AG04449 (cell line): Measurements from ENCODE around the gene CELSR1.

Experiments used
- CTCF ChIA-PET: fragments of 350-600 bp; formaldehyde crosslinking; extraction: SDS; loops from one replicate; lab custom pipeline; 2021; ENCODE audit warnings: antibody characterized with exemption; lab: Yijun Ruan, JAX
- POLR2A ChIA-PET: fragments of 400-600, 350-600 bp; formaldehyde crosslinking; extraction: SDS; loops from one replicate; lab custom pipeline; 2020; ENCODE audit warnings: antibody characterized with exemption, inconsistent platforms; lab: Yijun Ruan, JAX
- DNase-seq: peaks from one replicate; pipeline ENCODE4 v3.0.0-alpha.2; 2010; ENCODE audit warnings: low read depth, low spot score
- H3K4me3 ChIP-seq: 2 replicates; pipeline ENCODE4 v1.5.1; 2011; ENCODE audit warnings: low read depth, mild to moderate bottlenecking, control low read depth, low read length
- CTCF ChIP-seq: IDR thresholded peaks from one replicate; pipeline ENCODE4 v1.5.1; 2011; ENCODE audit warnings: mild to moderate bottlenecking, moderate library complexity, low read length, control low read depth, inconsistent platforms; ENCODE audit not compliant: insufficient read depth; ENCODE audit errors: missing control alignments

CELSR1 gene

GRCh38 chr22:46369716-46370583 is 167.5 kb downstream of the CELSR1 start:
- DNase-seq: no peak
- POLR2A ChIA-PET: no interaction called here
- CTCF ChIA-PET: interaction anchor here (1.5 to 8.6 kb wide), 2 partner anchors 173 to 193 kb away, joined by 3 to 284 read pairs; partner anchors contain the start of gene CELSR1
- no peak overlapping the region for H3K4me3 ChIP-seq
- no peak for TF ChIP-seq CTCF

DNA sequence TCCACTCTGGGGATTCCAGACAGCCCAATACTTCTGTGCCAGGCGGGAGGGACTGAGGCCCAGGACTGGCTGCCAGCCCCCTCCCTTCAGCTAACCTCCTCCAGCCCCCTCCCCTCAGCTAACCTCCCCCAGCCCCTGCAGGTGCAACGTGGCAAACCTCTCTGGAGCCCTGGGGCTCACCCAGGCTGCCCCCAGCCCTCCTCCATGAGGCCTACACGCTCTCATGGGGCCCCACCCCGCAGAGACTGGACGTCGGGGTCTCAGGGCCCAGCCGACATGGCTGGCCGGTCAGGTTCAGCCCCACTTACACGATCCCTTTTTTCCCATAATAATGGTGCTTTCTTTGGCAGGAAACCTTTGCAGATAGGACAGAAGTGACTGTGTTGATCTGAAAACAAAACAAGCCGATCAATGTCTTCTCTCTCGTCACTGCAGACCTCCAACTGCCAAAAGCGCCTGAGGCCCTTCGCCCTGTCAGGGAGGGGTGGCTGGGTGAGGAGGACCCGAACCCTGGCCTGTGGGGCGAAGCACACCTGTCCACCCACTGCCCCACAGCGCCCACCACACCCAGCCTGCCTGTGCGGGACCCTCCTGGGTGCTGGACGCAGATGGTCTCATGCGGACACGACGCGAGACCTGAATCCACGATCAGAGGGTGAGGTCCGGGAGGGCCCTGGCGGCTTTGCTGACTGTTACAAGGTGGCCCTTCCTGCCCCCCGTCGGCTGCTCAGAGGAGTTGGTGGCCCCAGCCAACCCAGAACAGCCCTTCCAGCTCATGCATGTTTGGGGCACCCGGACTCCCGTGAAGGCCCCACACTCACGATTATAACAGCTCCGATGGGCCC is 168.3 kb downstream of the CELSR1 start:
- ChIA-PET CTCF (interaction anchor here (1.1 to 8.6 kb wide), 9 partner anchors 9 to 194 kb away, joined by 3 to 284 read pairs (median 7); partner anchors contain the start of gene CELSR1), POLR2A (no interaction called here)
- TF ChIP-seq CTCF: no peak
- DNase-seq: no peak
- no peak overlapping the region for H3K4me3 ChIP-seq

- POLR2A ChIA-PET: no interaction called here
- CTCF ChIA-PET: interaction anchor here (0.7 to 8.6 kb wide), 34 partner anchors 10 to 393 kb away, joined by 3 to 284 read pairs (median 5); partner anchors contain the start of genes CELSR1, TBC1D22A and TRMU
- no peak for DNase-seq
- no peak for TF ChIP-seq CTCF
- no peak overlapping the region for H3K4me3 ChIP-seq
Measured at GRCh38 chr22:46368422-46368821, 169.0 kb downstream of the CELSR1 start.

GRCh38 chr22:46367707-46368191 is 169.7 kb downstream of the CELSR1 start:
- DNase-seq: no peak
- TF ChIP-seq CTCF: peak; percentile 97
- ChIA-PET CTCF (interaction anchor here (0.5 to 8.6 kb wide), 53 partner anchors 9 to 394 kb away, joined by 3 to 284 read pairs (median 4); partner anchors contain the start of genes CELSR1, TBC1D22A and TRMU), POLR2A (no interaction called here)
- no peak overlapping the region for H3K4me3 ChIP-seq

GRCh38 chr22:46366801-46367706 is 170.4 kb downstream of the CELSR1 start:
- DNase-seq: no peak
- no peak overlapping the region for H3K4me3 ChIP-seq
- POLR2A ChIA-PET: no interaction called here
- CTCF ChIA-PET: interaction anchor here (0.7 to 8.6 kb wide), 45 partner anchors 8 to 395 kb away, joined by 3 to 284 read pairs (median 5); partner anchors contain the start of genes CELSR1, TBC1D22A and TRMU
- no peak for TF ChIP-seq CTCF
